HFF-Myc (cell line): ENCODE results near the gene EPG5.
"Not testable (repeated sequence)": the region's sequence is repeated elsewhere in the genome, so short reads cannot be mapped to it uniquely, and the experiment has no call there.

Experiments used
- DNase-seq: peaks from one replicate; pipeline ENCODE4 v3.0.0-alpha.2; 2011; ENCODE audit warnings: low read depth; ENCODE audit errors: extremely low read depth
- H3K4me3 ChIP-seq: replicated peaks from 2 replicates; pipeline ENCODE4 v1.5.1; 2011; ENCODE audit warnings: low read depth, mild to moderate bottlenecking, control low read depth, low read length
- CTCF ChIP-seq: IDR thresholded peaks from 2 replicates; pipeline ENCODE4 v1.5.1; 2012; ENCODE audit warnings: mild to moderate bottlenecking, low read depth, low read length, control low read depth; ENCODE audit errors: missing control alignments

Gene EPG5

GRCh38 chr18:45829855-45830254 lies 137.3 kb downstream of the EPG5 start:
- TF ChIP-seq CTCF, result no peak
- no peak for DNase-seq
- no peak overlapping the region for H3K4me3 ChIP-seq

- no peak for TF ChIP-seq CTCF
- no peak for DNase-seq
- H3K4me3 ChIP-seq, result no peak overlapping the region
Measured at GRCh38 chr18:45828917-45829811, 138.0 kb downstream of the EPG5 start.

- H3K4me3 ChIP-seq, DNase-seq: not testable (repeated sequence)
Measured at GRCh38 chr18:45826716-45827115, 140.4 kb downstream of the EPG5 start.

DNA sequence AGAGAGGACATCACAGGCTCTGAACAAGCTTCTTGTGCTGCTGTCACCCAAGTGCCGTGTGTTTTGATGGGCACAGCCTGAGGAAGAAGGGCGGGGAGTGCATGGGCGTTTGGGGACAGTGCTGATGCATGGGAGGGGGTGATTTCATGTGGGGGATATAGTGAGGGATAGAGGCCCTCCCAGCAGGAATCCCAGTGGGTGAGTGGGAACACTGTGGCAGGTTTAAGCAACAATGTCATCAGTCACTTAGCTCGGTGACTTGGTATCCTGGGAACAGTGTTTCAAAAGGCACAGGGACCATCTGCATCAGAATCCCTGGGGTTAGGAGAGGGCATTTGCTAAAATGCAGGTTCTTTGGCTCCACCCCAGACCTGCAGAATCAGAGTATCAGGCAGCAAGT lies 141.0 kb downstream of the EPG5 start:
- TF ChIP-seq CTCF, result no peak
- DNase-seq, result no peak
- no peak overlapping the region for H3K4me3 ChIP-seq

- H3K4me3 ChIP-seq, result no peak within 1 kb of the TSS
- no peak for TF ChIP-seq CTCF
- no peak for DNase-seq
Measured at GRCh38 chr18:45825258-45826044, 141.7 kb downstream of the EPG5 start, which contains the start of gene SIGLEC15. Gene SIGLEC15 (plus strand): TSS chr18:45825675. CDS start chr18:45825729, 54 bp downstream.

- no peak for TF ChIP-seq CTCF
- H3K4me3 ChIP-seq, result no peak overlapping the region
- no peak for DNase-seq
Measured at GRCh38 chr18:45821711-45822110, 145.4 kb downstream of the EPG5 start.

GRCh38 chr18:45821026-45821425 lies 146.1 kb downstream of the EPG5 start:
- DNase-seq, result no peak
- no peak for TF ChIP-seq CTCF
- H3K4me3 ChIP-seq, result no peak overlapping the region
